ENCODE data around the gene PLA2G2A.
"Not testable (repeated sequence)": the region's sequence is repeated elsewhere in the genome, so short reads cannot be mapped to it uniquely, and the experiment has no call there.

The PLA2G2A gene

DNA sequence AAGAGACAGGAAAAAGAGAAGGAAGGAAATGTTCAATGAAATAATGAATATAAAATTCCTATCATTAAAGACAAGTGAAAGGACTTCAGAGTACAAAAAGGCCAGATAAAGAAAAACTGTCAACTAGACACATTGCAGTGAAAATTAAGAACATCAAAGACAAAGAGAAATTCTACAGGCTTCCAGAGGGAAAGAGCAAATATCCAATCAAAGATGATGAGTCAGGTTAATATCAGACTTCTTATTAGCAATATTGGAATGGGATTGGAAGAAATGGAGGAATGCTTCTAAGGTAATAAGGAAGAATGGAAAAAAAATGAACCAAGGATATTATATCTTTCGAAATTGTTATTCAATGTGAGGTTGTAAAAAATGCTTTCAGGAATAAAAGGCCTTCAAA, 7.8 kb downstream of the PLA2G2A start:
- no peak for DNase-seq

- no peak for DNase-seq
Observed at GRCh38 chr1:19969898-19970660, 9.3 kb downstream of the PLA2G2A start.

DNA sequence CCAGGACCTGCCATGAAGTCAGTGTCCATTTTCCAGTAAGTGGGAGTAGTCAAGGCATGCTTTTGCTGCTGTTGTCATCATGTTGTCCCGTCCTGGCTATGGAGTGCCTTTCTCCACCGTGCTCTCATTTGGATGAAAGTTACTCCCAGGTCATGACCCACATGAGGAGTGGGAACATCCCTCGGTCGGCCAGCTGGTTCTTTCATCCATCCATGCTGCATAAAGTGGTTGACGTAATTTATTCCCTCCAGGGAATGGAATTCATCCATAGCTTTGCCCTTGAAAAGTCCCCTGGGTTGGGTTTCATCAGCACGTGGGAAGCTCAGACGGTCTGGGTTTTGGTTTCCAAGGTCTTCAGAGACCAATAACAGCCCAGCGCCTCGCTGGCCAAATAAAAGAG, 11.6 kb downstream of the PLA2G2A start:
- no peak for DNase-seq

- no peak for DNase-seq
Observed at GRCh38 chr1:19964542-19964941, 14.9 kb downstream of the PLA2G2A start.

DNA sequence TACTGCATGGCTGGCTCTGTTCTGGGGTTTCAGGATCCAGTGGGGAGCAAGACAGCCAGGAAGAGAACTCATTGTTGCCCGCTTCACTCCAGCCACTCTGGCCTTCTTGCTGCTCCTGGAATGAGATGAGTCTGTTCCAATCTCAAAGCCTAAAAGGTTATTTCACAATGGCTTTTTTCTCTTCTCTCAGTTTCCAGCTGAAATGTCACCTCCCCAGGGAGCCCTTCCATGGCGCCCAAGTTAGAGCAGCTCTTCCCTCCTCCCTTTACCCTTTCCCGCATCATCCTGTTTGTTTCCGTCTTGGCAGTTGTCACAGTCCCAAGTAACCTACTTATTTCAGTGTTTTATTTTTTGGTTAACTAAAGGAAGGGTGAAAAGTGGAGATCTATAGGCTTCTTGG, 15.8 kb downstream of the PLA2G2A start:
- DNase-seq: no peak

DNA sequence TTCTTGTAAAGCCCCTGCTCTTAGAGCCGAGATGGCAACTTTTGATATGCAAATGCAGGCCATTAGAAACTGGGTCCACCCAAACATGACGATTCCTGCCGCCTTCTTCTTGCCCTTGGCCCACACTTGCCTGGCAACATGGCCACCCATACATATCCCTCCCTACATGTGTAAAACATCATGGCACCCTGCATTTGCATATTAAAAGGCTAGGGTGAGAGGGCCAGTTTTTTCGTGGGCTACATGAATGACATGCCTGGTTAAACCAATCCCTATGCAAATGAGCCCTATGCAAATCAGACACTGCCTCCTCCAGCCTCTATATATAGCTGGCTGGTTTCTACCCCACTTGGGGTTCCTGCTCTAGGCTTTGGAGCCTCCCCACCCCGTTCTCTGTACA, 18.8 kb downstream of the PLA2G2A start:
- DNase-seq: no peak

DNA sequence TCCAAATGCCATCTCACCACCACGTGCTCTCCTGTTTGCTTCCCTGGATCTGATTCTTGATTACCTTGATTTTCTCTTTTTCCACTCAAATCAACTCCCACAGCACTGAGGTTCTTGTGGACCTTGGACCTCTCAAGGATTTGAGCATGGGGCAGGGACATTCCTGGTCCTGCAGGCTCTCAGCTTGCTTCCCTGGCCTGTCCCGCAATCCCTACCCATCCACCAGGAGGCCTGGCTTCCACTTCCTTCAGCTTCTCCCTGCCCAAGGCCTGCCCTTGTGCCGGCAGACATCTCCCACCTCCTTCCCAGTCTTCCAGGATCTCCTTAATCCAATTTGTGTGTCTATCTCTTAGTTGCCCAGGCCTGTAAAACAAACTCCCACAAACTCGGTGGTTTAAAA, 21.6 kb downstream of the PLA2G2A start:
- no peak for DNase-seq

- DNase-seq: no peak
Observed at GRCh38 chr1:19955534-19956170, 23.8 kb downstream of the PLA2G2A start.

DNA sequence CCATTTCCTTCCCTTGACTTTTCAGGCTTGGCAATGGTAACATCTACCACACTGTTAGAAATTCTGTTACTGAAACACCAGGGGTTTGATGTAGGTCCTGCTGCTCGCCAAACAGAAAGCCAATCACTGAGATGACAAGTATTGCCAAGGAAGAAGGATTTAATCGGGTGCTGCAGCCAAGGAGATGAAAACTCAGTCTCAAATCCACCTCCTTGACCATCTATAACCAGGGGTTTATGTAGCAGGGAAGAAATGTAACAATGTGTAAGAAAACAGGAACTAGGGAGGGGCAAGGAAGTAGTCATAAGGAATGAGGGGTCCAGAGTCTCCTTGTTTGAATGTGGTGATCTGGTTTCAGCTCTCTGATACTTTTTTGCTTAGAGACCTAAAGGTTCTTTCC, 25.4 kb downstream of the PLA2G2A start:
- DNase-seq: no peak

DNA sequence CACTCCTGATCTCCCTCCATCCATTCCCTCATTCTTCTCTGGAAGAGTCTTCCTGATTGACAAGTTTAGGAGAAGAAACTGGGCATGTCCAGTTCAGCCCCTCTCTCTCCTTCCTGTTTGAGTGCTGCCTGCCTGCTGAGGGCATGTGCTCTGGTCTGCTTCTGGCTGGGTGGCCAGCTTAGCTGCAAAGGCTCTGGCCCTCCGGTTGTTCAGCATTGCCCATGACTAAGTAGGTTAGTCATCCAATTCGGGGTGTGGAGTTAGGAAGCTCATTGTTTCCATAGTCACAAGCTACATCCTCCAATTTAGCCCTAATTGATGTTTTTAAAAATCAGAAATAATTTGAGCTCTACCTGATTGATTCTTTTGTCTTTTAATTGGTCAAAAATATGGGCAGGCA, 30.4 kb downstream of the PLA2G2A start:
- DNase-seq: no peak

DNA sequence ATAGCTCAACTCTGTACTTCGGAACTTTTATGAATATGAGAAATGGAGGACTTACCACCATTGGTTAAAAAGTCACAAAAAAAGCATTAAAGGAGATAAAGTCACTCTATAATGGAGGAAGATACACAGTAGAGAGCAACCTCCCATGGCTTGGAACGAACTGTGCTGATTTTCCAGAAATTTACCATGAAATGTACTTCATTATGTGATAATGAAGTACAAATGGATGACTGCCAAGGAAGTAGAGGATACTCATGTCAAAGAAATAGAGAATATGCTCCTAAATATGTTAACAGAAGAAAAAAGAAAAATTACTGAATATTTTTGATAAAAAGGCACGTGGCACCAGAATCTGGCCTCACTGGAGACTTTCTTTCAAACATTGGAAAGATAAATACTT, 32.4 kb downstream of the PLA2G2A start:
- DNase-seq: no peak

GRCh38 chr1:19946331-19946751, 33.1 kb downstream of the PLA2G2A start:
- DNase-seq: no peak

GRCh38 chr1:19945914-19946313, 33.5 kb downstream of the PLA2G2A start:
- DNase-seq: no peak

DNA sequence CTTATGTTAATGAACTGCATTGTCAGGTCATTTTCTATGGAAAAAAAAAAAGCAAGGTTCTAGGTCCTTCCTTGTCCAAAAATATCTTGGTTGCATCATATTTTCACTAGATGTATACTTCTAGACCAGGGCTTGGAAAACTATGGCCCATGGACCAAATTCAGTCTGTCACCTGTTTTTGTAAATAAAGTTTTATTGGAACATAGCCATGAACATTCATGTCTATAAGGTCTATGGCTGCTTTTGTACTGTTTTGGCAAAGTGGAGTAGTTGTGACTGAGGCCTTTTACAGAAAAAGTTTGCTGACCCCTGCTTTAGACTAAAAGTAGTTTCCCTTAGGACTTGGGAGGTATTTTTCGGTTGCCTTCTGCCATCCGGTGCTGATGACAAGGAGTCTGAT, 36.8 kb downstream of the PLA2G2A start:
- DNase-seq: no peak

DNA sequence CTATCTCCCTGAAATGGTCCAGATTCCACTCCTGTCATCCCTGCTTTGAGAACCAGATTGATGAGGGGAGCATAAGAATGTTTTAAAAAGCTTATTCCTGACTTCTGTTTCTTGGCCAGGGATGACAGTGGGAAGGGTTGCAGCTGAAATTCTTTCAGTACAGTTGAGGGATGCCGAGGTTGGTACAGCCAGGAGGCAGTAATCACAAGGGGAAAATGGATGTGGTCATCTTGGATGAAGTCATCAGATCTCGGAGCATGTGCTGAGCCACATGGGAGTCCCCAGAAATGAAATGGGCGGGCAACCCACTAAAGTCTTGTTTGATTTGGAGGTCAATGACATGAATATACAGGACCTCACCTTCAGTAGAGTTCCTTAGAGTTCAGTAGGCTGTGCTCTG, 37.3 kb downstream of the PLA2G2A start:
- no peak for DNase-seq

DNA sequence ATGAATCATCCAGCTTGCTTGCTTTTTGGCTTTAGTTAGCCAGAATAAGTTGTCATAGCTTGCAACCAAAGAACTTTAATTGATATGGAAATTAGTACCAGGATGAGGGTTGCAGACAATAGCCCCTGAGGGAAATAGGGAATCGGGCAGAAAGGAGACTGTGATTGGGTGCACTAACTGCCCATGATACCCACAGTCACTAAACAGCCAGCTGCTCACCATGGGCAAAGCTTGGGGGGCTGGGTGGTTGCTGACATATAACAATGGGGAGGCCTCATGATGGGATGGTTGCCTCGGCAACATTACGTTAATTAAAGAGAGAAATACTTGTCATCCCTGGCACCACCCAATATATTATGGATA, 38.2 kb downstream of the PLA2G2A start:
- DNase-seq: no peak

- DNase-seq: no peak
Observed at GRCh38 chr1:19940486-19941205, 38.8 kb downstream of the PLA2G2A start.

- no peak for DNase-seq
Observed at GRCh38 chr1:19938472-19938871, 40.9 kb downstream of the PLA2G2A start.

- no peak for DNase-seq
Observed at GRCh38 chr1:19936061-19936750, 43.2 kb downstream of the PLA2G2A start.

GRCh38 chr1:19934336-19934735, 45.1 kb downstream of the PLA2G2A start:
- no peak for DNase-seq

GRCh38 chr1:19932866-19933265, 46.6 kb downstream of the PLA2G2A start:
- no peak for DNase-seq

DNA sequence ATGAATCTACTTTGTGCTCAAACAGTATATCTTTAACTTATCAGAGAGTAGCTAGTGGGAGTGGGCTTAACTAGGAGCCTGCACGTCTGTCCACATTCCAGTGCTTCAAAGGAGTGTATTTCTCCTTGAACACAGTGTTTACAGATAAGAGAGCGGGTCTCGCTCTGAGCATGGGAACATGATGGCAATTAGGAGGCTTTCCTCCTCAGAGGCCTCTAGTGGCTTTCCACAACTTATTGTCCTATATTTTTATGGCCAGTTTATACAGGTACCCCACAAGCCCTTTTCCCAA, 52.3 kb downstream of the PLA2G2A start:
- not testable (repeated sequence) for DNase-seq

- no peak for DNase-seq
Observed at GRCh38 chr1:19926296-19927129, 52.9 kb downstream of the PLA2G2A start.

Measured in T1000 (cell line).